Heart left ventricle (tissue), 13 donors: ENCODE results near the gene KIF1A.

Experiments
- POLR2A ChIP-seq, 2 donors: fragments of 450-650 bp; IDR thresholded peaks; one replicate each; pipeline ENCODE4 v1.6.1; 2017; ENCODE audit warnings: antibody characterized with exemption in 2 of 2, mild to moderate bottlenecking in 2 of 2, moderate library complexity in 2 of 2
- TF ChIP-seq, protein P1 (sequence below), 12 donors: fragments of 200-600 bp; sonication (generic) in 4 of 12; IDR thresholded peaks; one replicate each; pipeline versions ENCODE4 v1.5.0 to v1.8.0; 2018 to 2022; ENCODE audit warnings: antibody characterized with exemption in 12 of 12, mild to moderate bottlenecking in 5 of 12
- donor health status: ischemic (EF 13 %, LVEDD 7.1; RV severe dilation, severe dysfunction).
- donor health status: DM: no; HTN: yes; CAD: no.
- donor health status: DM: no; HTN: no; CAD: no.
- donor health status: ischemic (EF 25% LVEDD 6.9; RV normal size, moderate dysfunction).
- donor health status: ischemic (EF 25% LVEDD 5.7; RV mildly dilated, moderate dysfunction).
- donor health status: ischemic (EF 35%, LVEDD 5.7; RV mildly dilated, moderate dysfunction).
- donor health status: nonischemic (EF 11% LVEDD 7.7; RV severe dilation, severe dysfunction).
- donor health status: DM: yes; HTN: yes; CAD: no.
- donor health status: PGD.
- donor health status: ischemic (EF 29% LVEDD 5.4; RV normal size, mild dysfunction).
- donor health status: nonischemic (EF 23%, LVEDD 6.1; RV moderate dilation, normal function).

DNA sequence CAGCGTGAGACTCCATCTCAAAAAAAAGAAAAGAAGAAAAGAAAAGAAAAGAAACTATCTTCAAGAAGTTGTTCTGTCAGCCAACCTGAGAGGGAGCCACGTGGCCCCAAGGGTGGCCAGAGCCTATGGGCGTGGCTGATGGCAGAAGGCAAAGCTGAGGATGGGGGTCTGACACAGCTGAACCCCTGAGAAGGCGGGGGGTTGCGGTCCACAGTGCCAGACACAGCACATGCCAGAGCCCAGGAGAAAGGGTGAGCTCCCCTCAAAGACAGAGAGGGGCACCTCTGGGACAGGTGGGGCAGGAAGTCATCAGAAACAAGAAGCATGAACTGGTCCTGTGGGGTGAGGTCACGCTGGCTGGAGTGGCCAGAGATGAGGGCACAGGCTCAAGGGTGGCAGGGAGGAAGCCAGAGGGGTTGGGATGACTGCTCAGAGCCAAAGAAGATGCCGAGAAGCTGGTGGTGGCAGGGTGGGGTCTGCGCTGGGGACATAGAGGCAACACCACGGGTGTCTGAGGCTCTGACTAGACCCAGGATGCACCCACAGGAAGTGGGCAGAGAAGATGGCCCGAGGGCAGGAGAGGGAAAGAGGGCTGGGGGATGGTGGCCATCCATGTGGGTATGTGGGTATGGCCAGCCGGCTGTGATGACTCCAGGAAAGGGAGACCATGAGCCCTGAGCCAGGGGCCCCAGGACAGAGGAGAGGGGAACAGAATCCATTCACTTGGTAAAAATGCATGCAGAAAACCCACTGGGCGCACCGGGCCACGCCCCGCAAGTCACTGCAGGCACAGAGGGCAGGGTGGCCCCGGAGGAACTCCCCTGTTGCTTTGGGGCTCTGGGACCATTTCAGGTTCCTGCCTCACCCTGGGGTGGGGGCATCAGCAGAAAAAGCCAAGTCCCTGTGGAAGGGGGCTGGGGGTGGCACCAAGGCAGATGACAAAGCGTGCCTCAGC is 8.4 kb downstream of the KIF1A start:
- TF ChIP-seq, protein P1, sequence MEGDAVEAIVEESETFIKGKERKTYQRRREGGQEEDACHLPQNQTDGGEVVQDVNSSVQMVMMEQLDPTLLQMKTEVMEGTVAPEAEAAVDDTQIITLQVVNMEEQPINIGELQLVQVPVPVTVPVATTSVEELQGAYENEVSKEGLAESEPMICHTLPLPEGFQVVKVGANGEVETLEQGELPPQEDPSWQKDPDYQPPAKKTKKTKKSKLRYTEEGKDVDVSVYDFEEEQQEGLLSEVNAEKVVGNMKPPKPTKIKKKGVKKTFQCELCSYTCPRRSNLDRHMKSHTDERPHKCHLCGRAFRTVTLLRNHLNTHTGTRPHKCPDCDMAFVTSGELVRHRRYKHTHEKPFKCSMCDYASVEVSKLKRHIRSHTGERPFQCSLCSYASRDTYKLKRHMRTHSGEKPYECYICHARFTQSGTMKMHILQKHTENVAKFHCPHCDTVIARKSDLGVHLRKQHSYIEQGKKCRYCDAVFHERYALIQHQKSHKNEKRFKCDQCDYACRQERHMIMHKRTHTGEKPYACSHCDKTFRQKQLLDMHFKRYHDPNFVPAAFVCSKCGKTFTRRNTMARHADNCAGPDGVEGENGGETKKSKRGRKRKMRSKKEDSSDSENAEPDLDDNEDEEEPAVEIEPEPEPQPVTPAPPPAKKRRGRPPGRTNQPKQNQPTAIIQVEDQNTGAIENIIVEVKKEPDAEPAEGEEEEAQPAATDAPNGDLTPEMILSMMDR (IDR thresholded peaks at IDR 0.05) = no peak
- no peak for TF ChIP-seq POLR2A (IDR thresholded peaks at IDR 0.05)
